Gastrocnemius medialis (tissue), 4 donors: ENCODE measurements around the gene TXLNB. TPM values are rescaled to one million over a fixed set of nuclear protein-coding genes. Genes with fewer than 3 reads are reported as not detected.
"Not testable (repeated sequence)": the region's sequence is repeated elsewhere in the genome, so short reads cannot be mapped to it uniquely, and the experiment has no call there.

Source experiments
- ATAC-seq, 2 donors: fragments of 150-250 bp; one replicate each; pipeline ENCODE4 v1.9.1; 2016
- DNase-seq, 2 donors: peaks; one replicate each; pipeline ENCODE4 v3.0.0-alpha.2; 2019
- H3K27ac ChIP-seq, 4 donors: fragments of 200-600 bp; sonication (generic); 1 replicate in 1 of 4; 2 replicates in 3 of 4; pipeline ENCODE4 v1.5.1; 2016 to 2018; ENCODE audit warnings: mild to moderate bottlenecking in 2 of 4, moderate library complexity in 1 of 4
- H3K27me3 ChIP-seq, 3 donors: fragments of 200-600 bp; sonication (generic) in 2 of 3; 1 replicate in 1 of 3; 2 replicates in 2 of 3; pipeline versions ENCODE4 v1.5.1 to v1.6.0; 2016 to 2019; ENCODE audit warnings: mild to moderate bottlenecking in 1 of 3, moderate library complexity in 1 of 3
- H3K36me3 ChIP-seq, 2 donors: fragments of 200-600 bp; sonication (generic) in 1 of 2; one replicate each; pipeline ENCODE4 v1.5.1; 2017 to 2018
- H3K4me1 ChIP-seq, 2 donors: fragments of 200-600 bp; sonication (generic) in 1 of 2; one replicate each; pipeline ENCODE4 v1.5.1; 2016 to 2017; ENCODE audit warnings: mild to moderate bottlenecking in 2 of 2
- H3K4me3 ChIP-seq, 4 donors: fragments of 200-600 bp; sonication (generic) in 3 of 4; 1 replicate in 1 of 4; 2 replicates in 3 of 4; pipeline ENCODE4 v1.5.1; 2016 to 2019; ENCODE audit warnings: mild to moderate bottlenecking in 2 of 4
- H3K9me3 ChIP-seq, 3 donors: fragments of 200-600 bp; sonication (generic) in 2 of 3; 1 replicate in 1 of 3; 2 replicates in 2 of 3; pipeline ENCODE4 v1.5.1; 2016 to 2019
- POLR2A ChIP-seq, 2 donors: fragments of 450-650 bp; IDR thresholded peaks; one replicate each; pipeline ENCODE4 v1.6.1; 2017; ENCODE audit warnings: antibody characterized with exemption in 2 of 2, mild to moderate bottlenecking in 2 of 2, moderate library complexity in 2 of 2
- in situ Hi-C, 4 donors: fragments of 200-750 bp; cut with MboI; loops; one replicate each; pipeline versions ENCODE4 v1.15.0 to v1.8.0; 2017; ENCODE audit warnings: low sequenced_read_pairs in 4 of 4
- intact Hi-C: fragments of 100-400 bp; cut with DNase I; formaldehyde crosslinking; loops from one replicate; pipeline ENCODE4 v1.15.1; 2023; ENCODE audit warnings: low total_unique reads
- total RNA-seq, 4 donors: library from RNA; depleted of rRNA; stranded (reverse); fragments of >200 nt; gene quantifications; one replicate each; pipeline versions ENCODE4 v1.1.0 to v1.2.3, GENCODE V29; 2016
- TF ChIP-seq, protein P1 (sequence below), 5 experiments: fragments of 450-650 bp in 3 of 5; fragments of 200-600 bp in 2 of 5; sonication (generic) in 2 of 5; IDR thresholded peaks in 4 of 5; conservative IDR thresholded peaks in 1 of 5; 1 replicate in 4 of 5; 2 replicates in 1 of 5; pipeline ENCODE4 v1.5.1; 2016 to 2019; ENCODE audit warnings: antibody characterized with exemption in 5 of 5, mild to moderate bottlenecking in 3 of 5, moderate library complexity in 3 of 5

The TXLNB gene
- total RNA-seq, 4 donors from 2014 or later, result 58.3 to 197 (median 124) TPM

DNA sequence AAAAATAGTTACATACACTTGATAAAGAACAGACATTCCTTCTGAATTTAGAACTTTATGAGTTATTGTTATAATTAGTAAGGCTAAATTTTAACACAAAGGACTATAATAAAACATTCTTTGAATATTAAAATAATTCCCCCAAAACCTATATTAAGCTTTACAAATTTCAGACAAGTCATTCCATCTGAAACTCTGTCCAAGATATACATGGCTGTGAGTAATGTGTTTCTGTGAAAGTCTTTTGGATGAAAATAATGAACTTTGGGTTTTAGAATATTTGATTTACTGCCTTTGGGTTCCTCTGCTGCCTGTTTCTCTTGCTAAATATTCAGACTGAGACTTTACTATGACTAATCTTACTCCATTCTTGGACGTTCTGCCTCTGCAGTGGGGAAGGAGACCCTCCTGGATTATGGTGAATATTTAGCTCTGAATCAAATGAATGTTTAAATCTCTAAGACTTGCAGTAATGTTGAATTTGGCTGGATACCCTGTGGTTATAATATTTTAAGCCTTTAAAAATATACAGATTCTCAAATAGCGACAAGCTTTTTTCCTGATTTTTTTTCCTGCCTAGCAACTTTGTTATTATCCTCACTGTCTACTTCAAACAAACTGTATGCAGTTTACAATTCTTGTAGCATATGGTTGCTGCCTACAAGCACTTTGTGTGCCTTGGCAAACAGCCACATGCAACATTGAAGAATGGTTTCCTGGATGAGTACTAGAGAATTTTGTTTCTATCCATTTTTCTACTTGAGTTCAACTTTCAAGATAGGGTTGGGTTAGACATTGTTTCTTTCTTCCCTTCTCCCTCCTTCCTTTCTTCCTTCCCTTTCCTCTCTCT lies 51.4 kb downstream of the TXLNB start:
- DNase-seq (no peak), ATAC-seq (no peak)
- Histone ChIP-seq H3K4me1 (peaks cover 25 to 35% of the 10 kb centered on the region in 2 donors), H3K4me3 (no peak overlapping the region), H3K9me3 (no peaks in the 10 kb centered on the region), H3K36me3 (peaks cover 0 to 21% of the 10 kb centered on the region in 2 donors), H3K27me3 (no peaks in the 10 kb centered on the region), H3K27ac (peak overlapping the region; percentile 21 to 63 (median 42))
- TF ChIP-seq, protein P1, sequence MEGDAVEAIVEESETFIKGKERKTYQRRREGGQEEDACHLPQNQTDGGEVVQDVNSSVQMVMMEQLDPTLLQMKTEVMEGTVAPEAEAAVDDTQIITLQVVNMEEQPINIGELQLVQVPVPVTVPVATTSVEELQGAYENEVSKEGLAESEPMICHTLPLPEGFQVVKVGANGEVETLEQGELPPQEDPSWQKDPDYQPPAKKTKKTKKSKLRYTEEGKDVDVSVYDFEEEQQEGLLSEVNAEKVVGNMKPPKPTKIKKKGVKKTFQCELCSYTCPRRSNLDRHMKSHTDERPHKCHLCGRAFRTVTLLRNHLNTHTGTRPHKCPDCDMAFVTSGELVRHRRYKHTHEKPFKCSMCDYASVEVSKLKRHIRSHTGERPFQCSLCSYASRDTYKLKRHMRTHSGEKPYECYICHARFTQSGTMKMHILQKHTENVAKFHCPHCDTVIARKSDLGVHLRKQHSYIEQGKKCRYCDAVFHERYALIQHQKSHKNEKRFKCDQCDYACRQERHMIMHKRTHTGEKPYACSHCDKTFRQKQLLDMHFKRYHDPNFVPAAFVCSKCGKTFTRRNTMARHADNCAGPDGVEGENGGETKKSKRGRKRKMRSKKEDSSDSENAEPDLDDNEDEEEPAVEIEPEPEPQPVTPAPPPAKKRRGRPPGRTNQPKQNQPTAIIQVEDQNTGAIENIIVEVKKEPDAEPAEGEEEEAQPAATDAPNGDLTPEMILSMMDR (IDR thresholded peaks at IDR 0.05 in 4 of 5, conservative IDR thresholded peaks at IDR 0.05 in 1 of 5), result no peak
- TF ChIP-seq POLR2A (IDR thresholded peaks at IDR 0.05), result no peak
- in situ Hi-C loops, result loop anchor here in 1 of 4 donors (25.0 kb wide), 1 partner anchor 522 kb away; no protein-coding TSS in a partner anchor
- intact Hi-C loops, result no loop called here

DNA sequence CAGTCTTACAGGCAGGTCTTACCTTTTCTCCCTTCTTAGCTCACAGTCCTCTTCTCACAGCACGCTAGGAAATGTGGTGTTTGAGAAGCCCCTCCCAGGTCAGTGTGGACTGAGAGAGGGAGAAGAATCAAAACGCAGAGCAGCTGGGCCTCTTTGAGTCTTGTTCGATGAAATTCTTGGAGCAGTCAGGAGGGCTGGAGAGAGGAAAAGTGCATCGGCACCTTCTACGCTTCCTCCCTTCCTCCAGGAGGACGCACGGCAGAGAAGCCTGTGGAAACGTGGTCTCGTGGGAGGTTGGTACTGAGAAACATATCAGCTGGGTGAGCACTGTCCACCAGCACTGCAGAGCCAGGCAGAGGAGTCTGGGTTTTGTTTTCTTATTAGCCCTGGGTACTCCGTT lies 52.7 kb downstream of the TXLNB start:
- no peak for ATAC-seq

DNA sequence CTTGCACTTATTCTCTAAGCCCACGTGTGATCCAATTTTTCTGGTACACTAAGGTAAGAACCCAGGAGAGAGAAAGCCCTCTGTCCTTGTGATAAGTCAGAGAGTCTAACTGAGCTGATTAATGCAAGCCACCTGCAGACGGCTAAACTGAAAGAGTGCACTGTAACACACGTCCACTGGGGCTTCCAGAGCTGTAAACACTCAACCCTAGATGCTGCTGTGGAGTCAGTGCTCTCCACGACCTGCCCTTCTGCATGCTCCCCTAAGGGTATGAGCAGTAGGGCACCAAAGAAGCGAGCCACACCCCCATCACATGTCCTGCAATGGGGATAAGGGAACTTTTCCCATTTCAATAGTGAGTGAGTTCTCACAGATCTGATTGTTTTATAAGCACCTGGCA lies 55.7 kb downstream of the TXLNB start:
- in situ Hi-C loops, result loop anchor here in 1 of 4 donors (25.0 kb wide), 1 partner anchor 526 kb away; no protein-coding TSS in a partner anchor
- Histone ChIP-seq H3K27ac (peak overlapping the region in 3 of 4 donors; percentile 28 to 33 (median 33)), H3K9me3 (no peaks in the 10 kb centered on the region), H3K27me3 (no peaks in the 10 kb centered on the region), H3K4me1 (peaks cover 3 to 12% of the 10 kb centered on the region in 2 donors), H3K36me3 (peaks cover 0 to 13% of the 10 kb centered on the region in 2 donors), H3K4me3 (no peak overlapping the region)
- intact Hi-C loops, result no loop called here
- no peak for TF ChIP-seq POLR2A (IDR thresholded peaks at IDR 0.05)
- TF ChIP-seq, protein P1 (IDR thresholded peaks at IDR 0.05 in 4 of 5, conservative IDR thresholded peaks at IDR 0.05 in 1 of 5), result no peak
- no peak for DNase-seq
- no peak for ATAC-seq

More for the DNA sequence above, 52.7 kb downstream of the TXLNB start:
- Histone ChIP-seq H3K27ac (peak overlapping the region; percentile 39 to 63 (median 44)), H3K36me3 (peaks cover 0 to 20% of the 10 kb centered on the region in 2 donors), H3K9me3 (no peaks in the 10 kb centered on the region), H3K27me3 (no peaks in the 10 kb centered on the region), H3K4me1 (peaks cover 12 to 24% of the 10 kb centered on the region in 2 donors), H3K4me3 (no peak overlapping the region)
- no peak for DNase-seq
- in situ Hi-C loops, result loop anchor here in 1 of 4 donors (25.0 kb wide), 1 partner anchor 523 kb away; no protein-coding TSS in a partner anchor
- intact Hi-C loops, result no loop called here
- TF ChIP-seq, protein P1 (IDR thresholded peaks at IDR 0.05 in 4 of 5, conservative IDR thresholded peaks at IDR 0.05 in 1 of 5), result no peak
- TF ChIP-seq POLR2A (IDR thresholded peaks at IDR 0.05), result no peak

DNA sequence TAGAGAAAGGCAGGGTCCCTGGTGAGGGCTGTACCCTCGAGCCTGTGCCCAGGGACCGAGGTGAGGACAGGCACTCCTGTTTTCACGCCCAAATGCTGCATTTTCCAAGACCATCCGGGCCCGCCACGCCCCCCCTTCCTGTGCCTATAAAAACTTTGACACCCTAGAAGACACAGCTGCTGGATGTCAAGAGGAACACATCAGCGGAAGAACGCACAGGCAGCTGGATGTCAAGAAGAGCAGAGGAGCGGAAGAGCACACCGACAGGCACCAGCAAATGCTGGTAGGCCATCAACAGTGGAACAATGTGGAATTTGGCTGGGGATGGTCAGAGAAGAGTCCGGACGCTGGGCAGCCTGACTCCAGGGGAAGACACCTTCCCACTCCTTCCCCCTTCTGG lies 56.1 kb downstream of the TXLNB start:
- peak overlapping the region; percentile 28 to 41 (median 33) for H3K27ac ChIP-seq
- no peak for ATAC-seq
- H3K9me3 ChIP-seq, result no peaks in the 10 kb centered on the region
- in situ Hi-C loops (loop anchor here in 1 of 4 donors (25.0 kb wide), 1 partner anchor 527 kb away; no protein-coding TSS in a partner anchor), intact Hi-C loops (no loop called here)
- no peaks in the 10 kb centered on the region for H3K27me3 ChIP-seq
- no peak overlapping the region for H3K4me3 ChIP-seq
- H3K4me1 ChIP-seq, result peaks cover 8 to 12% of the 10 kb centered on the region in 2 donors
- TF ChIP-seq POLR2A (IDR thresholded peaks at IDR 0.05), result no peak
- TF ChIP-seq, protein P1 (IDR thresholded peaks at IDR 0.05 in 4 of 5, conservative IDR thresholded peaks at IDR 0.05 in 1 of 5), result no peak
- peaks cover 0 to 13% of the 10 kb centered on the region in 2 donors for H3K36me3 ChIP-seq
- DNase-seq, result no peak

DNA sequence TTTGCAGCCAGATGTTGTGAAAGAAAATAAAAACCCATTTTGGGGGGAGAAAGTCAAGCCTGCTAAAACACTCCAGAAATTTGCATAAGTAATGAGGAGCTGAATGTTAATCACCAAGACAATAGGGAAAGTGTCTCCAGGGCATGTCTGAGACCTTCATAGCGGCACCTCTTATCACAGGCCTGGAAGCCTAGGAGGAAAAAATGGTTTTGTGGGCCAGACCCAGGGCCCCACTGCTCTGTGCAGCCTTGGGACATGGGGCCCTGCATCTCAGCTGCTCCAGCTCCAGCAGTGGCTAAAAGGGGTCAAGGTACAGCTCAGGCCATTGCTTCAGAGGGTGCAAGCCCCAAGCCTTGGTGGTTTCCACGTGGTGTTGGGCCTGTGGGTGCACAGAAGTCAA lies 57.6 kb downstream of the TXLNB start:
- DNase-seq, H3K27me3 ChIP-seq, intact Hi-C loops, H3K4me3 ChIP-seq, H3K9me3 ChIP-seq, ATAC-seq: not testable (repeated sequence)
- Histone ChIP-seq H3K4me1 (peaks cover 15 to 19% of the 10 kb centered on the region in 2 donors), H3K36me3 (peaks cover 0 to 13% of the 10 kb centered on the region in 2 donors), H3K27ac (peak overlapping the region in 2 of 4 donors; percentile 1 to 3)
- in situ Hi-C loops, result loop anchor here in 1 of 4 donors (25.0 kb wide), 1 partner anchor 528 kb away; no protein-coding TSS in a partner anchor
